ELR (cell line): ENCODE measurements around the gene PIM3.

ENCODE experiments used
- DNase-seq: peaks from one replicate; pipeline ENCODE4 v3.0.0-alpha.2; 2015; ENCODE audit warnings: low read depth

Gene PIM3

DNA sequence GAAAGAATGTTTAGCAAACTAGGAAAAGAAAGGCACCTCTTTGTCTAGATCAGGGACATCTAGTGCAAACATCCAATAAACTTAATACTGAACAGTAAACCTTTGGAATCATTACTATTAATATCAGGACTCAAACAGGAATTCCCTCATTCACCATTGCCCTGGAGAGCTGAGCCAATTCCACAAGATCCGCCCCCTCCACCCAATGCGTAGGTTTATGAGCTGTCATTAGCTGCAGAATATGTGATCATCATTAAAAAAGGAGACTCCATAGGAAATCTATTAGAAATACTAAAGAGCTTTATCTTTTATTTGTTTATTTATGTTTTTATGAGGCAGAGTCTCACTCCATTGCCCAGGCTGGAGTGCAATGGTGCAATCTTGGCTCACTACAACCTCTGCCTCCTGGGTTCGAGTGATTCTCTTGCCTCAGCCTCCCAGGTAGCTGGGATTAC, 46.5 kb downstream of the PIM3 start:
- DNase-seq, result no peak

DNA sequence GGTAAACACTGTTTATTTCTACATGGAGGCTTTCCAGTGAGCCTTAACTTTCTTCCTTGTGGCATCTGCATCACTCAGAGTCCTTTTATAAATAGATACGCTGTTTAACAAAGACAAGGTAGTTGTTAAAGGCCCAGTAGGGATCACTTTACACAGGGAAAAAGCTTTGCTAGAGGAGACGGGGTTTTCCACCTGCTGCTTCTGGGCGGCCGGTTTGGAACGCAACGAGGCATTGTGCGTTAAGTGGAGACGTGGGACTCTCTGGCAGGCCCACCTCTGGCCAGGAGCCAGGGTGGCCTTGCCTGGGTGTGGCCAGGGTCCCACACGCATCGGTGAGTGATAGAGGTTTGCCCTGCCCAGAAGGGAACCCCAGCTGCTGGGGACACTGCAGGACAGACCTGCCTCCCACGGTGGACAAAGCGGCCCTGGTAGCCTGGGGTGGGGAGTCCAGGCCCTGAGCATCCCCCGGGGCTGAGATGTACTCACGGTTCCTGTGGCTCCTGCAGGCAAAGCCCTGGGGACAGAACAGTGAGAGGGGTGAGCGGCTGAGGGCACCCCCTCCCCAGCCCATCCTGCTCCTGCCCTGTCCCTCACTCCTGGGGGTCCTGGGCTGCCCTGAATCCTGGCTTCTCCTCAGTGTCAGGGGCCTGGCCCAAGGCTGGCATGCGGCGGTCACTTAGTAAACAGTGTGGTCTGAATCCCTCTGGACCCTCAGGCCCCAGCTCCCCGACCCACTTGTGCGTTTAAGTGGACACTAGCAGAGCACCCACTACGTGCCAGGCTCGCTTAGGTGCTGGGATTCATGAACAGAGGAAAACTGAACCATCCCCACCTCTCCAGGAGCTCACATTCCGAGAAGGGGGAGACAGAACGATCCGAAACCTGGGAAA, 47.8 kb downstream of the PIM3 start:
- DNase-seq, result no peak

DNA sequence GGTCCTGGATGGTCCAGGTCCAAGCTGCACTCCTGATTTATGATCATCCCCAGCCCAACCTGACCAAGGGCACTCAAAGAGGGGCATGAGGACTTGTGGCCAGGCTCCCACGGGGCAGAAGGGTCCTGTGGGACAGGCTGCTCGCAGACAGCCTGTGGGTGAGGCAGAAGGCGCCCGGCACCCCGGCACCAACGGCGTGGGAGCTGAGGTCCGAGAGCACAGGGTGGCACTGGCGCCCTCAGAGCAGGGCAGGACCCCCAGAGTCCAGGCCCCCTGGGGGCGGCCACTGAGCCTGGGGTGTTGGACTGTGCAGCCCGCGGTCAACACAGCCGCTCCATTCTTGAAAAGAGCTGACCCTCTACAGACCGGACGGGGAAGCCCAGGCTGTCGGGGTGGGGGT, 48.7 kb downstream of the PIM3 start:
- DNase-seq, result no peak

DNA sequence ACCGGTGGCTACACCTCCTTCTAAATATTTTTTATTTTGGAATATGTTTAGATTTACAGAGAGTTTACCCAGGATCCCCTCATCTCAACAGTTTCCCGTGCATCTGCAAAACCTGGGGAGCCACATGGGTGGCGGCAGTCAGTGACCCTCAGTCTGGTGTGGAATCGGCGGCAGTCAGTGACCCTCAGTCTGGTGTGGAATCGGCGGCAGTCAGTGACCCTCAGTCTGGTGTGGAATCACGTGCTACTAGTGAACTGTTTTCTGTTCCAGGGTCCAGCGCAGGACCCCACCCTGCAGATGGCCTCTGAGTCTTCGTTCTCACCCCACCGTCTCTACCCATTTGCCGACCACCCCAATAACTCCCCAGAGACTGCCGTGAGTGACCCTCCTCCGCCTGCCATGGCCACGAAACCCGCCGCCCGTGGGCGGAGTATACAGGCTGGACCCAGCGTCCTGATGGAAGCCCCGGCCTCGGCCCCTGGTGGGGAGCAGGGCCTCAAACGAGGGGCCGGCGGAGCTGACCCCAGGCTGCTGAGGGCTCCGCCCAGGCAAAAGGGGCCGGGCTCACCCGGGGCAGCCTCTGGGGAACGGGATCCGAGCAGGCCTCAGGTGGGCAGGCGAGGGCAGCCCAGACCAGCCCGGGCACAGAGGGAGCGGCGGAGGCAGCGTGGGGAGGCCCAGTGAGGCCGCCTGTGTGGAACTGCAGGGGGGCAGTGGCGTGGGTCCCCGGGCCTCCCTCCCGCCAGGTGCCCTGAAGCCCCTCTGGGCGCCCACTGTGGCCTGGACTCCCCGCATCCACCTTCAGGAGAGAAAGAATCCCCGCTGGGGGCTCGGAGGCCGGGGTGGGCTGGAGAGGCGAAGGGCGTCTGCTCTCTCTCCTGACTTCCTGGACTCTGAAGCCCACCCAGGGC, 49.4 kb downstream of the PIM3 start:
- DNase-seq, result no peak

DNA sequence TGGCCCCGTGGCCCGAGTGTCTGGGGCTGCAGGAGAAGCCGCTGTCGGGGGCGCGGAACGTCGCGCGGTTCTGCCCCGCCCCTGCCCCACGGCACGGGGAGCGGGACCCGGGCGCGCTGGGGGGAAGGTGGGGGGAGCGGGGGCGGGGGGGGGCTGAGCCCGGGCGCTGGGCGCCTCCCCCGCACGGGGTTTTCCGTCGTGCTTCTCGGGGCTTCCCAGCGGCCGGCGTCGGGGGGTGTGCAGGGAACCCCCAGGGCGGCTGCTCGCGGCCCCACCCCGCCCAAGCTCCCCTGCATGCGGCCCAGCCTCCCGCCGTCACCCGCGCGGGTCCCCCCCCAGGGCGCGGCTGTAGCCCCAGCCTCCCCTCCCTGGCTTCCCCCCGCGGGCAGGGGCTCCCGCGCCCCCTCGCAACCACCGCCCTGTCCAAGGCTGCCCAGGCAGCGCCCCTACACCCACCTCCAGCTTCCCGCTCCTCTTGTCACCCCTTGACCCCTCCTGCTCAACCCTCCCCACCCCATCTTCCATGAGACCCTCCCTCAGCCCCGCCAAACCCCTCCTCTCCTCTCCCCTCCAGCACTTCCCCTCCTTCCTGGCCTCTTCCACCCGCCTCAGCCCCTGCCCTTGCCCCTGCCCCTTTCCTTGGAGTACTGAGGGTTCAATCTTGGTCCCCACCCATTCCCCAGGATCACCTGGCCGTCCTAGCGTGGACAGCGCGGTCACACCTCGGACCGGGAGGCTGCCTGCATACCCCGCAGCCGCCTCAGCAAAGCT, 50.3 kb downstream of the PIM3 start:
- DNase-seq, result no peak

DNA sequence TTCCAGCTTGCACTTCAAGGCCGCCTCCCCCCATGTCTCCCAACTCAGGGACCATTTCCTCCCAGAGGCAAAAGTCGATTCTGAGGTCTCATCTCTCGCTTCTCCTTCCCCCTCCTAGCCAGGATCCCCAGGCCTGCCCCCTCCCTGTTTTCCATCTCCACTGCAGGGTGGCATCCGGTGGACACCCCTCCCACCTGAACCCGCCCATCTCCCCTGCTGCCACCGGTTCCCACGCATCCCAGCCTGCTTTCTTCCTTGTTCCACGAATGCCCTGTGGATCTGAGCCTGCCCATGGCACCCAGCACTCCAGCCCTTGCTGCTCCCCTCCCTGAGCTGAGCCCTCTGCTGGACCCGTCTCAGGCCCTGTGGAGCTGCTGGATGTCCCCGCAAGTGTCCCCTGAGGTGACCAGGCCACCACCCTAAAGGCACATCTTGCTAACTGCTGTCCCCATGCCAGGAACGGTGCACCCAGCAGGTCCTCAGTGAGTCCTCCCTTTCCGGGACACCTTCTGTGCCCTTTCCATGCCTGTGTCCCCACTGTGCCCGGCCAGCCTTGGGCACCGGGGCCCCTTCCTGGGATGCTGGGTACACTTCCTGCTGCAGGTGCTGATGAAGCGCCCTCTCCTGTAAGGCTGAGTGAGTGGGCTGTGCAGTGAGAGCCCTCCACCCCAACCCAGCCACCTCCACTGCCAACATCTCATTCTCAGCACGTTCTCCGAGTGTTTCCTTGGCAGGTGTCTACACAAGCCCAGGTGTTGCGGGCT, 51.1 kb downstream of the PIM3 start:
- DNase-seq, result no peak

DNA sequence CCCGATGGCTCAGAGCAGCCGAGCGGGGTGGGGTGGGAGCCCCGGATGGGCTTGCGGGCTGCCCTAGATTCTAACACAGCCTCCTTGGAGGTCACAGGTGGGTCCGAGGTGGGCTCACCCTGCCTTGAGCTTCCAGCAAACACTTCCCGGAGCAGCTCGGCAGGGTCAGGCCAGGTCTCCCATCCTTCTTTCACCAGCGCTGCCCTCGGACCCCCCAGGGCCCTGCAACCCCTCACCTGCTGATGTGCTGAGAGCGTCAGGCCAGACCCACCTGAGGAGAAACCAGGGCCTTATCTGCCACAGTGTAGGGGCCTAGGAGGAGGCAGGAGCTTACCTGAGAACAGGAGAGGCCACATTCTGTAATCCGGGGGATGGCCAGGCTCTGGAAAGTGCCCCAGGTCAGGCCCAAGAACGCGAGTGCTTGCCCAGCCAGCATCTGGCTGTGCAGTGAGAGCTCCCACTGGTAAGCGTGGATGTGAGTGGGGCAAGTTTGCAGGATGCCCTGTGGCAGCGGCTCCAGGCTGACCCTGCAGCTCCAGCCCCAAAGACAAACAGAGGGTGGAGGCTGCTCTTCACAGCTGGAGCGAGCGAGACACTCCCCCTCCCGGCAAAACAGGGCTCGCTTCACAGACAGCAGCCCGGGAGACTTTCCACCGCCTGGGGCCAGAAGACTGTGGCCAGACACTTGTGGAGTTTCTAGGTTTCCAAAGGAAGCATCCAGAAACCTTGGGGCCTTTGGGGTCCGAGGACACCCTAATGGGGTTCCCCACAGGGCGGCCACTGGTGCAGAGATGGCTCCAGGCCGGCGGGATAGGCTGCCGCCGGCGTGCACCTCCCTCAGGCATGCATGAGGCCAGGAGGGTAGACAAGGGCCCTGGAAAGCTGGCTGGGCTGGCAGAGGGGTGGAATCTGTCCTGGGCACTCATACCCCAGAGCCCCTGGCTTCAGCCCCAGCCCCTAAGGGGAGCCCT, 51.9 kb downstream of the PIM3 start, which contains the start of gene IL17REL:
Gene IL17REL, minus strand, starts transcription at position 555 of the 971 bp plus-strand sequence. Its CDS starts 119 bp downstream, at position 436.
- no peak for DNase-seq
